Measurements from ENCODE around the gene MPP1.

The MPP1 gene

DNA sequence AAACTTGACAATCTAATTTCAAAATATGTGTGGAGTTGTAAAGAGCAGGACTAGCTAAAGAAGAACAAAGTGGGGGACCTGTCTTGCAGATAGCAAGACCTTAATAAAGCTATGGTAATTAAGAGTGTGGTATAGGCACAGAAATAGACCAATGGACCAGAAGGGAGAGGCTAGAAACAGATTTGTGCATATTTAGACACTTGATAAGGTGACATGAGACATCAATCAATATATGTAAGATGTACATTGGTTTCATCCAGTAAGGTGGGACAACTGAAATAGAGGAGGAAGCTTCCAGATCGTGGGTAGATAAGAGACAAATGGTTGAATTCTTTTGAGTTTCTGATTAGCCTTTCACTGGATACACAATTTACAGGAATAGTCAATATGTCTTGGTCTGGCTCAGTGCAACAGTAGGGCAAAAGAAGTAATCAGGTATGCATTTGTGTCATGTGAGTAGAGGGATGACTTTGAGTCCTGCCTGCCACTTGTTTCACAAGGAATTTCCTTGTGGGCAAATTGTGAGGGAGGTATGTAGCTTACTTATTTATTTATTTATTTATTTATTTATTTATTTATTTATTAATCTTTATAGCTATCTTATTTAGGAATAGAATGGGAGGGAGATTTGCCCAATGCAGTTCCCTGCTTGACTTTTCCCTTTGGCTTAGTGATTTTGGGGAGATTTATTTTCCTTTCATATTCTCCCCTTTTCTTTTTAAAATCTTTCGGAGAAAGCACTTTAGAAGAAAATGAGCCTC lies 7.2 kb upstream of the MPP1 start (continued):
- TF ChIP-seq ZNF302 (tag by site-specific recombination; IDR thresholded peaks at IDR 0.05; ENCODE audit: low read depth): no peak
- TF ChIP-seq ZBTB21 (tag by site-specific recombination; IDR thresholded peaks at IDR 0.05): 0 out of 2 replicates have a peak, but pooled peaks have one; percentile 16
- TF ChIP-seq ZNF707 (tag by site-specific recombination; IDR thresholded peaks at IDR 0.05): no peak
- TF ChIP-seq ZBTB8A (tag by site-specific recombination; IDR thresholded peaks at IDR 0.05): peak; percentile 73
- peak; percentile 34; the same call in 1 of the 2 replicates for TF ChIP-seq RBAK (tag by site-specific recombination; IDR thresholded peaks at IDR 0.05)
- TF ChIP-seq ZNF777 (tag by site-specific recombination; IDR thresholded peaks at IDR 0.05; ENCODE audit: borderline replicate concordance): no peak
- TF ChIP-seq ZNF223 (tag by site-specific recombination; IDR thresholded peaks at IDR 0.05): no peak

DNA sequence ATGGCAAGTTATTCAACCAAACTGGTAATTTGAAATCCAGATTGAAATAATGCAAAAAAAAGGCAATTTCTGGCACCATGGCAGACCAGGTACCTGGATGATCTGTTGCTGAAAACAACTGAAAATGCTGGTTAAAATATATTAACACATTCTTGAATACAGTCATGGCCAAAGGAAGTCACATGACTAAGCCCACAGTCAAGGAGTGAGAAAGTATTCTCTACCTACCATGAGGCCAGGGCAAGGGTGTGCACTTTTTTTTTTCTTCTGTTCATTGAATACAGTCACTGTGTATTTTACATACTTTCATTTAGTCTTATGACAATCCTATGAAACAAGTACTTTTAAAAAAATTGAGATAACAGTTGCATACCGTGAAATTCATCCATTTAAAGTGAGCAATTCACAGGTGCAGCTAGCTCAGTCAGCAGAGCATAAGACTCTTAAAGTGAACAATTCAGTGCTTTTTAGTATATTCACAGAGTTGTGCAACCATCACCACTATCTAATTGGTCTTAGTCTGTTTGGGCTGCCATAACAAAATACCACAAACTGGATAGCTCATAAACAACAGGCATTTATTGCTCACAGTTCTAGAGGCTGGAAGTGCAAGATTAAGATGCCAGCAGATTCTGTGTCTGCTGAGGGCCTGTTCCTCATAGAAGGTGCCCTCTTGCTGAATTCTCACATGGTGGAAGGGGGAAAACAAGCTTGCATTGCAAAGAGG lies 4.8 kb upstream of the MPP1 start:
- POLR2A ChIA-PET: no interaction called here
- Histone ChIP-seq H3K4me1 (ENCODE audit: control insufficient read depth, insufficient read depth, low read length) (peaks cover 4% of the 10 kb centered on the region; the same call in 1 of the 2 replicates), H3K27ac (ENCODE audit: extremely low read depth, low read depth, low read length) (no peak overlapping the region), H3K4me3 (ENCODE audit: low read depth, low read length) (no peak overlapping the region), H3K9me3 (ENCODE audit: control insufficient read depth, insufficient read depth, low read depth, low read length) (no peaks in the 10 kb centered on the region; the same call in 1 of the 2 replicates), H3K36me3 (ENCODE audit: control insufficient read depth in 2 of 2, insufficient read depth in 1 of 2, low read length in 2 of 2) (no peaks in the 10 kb centered on the region)
- TF ChIP-seq GLI4 (tag by site-specific recombination; IDR thresholded peaks at IDR 0.05): no peak
- TF ChIP-seq ZXDB (tag by site-specific recombination; IDR thresholded peaks at IDR 0.05): no peak
- no peak for TF ChIP-seq ZNF311 (tag by site-specific recombination; IDR thresholded peaks at IDR 0.05; ENCODE audit: borderline replicate concordance)
- no peak for TF ChIP-seq ZNF280D (tag by site-specific recombination; IDR thresholded peaks at IDR 0.05)
- peak; percentile 78; the same call in 1 of the 2 replicates for TF ChIP-seq ZNF266 (tag by site-specific recombination; IDR thresholded peaks at IDR 0.05; ENCODE audit: low read depth)
- TF ChIP-seq, protein P1, sequence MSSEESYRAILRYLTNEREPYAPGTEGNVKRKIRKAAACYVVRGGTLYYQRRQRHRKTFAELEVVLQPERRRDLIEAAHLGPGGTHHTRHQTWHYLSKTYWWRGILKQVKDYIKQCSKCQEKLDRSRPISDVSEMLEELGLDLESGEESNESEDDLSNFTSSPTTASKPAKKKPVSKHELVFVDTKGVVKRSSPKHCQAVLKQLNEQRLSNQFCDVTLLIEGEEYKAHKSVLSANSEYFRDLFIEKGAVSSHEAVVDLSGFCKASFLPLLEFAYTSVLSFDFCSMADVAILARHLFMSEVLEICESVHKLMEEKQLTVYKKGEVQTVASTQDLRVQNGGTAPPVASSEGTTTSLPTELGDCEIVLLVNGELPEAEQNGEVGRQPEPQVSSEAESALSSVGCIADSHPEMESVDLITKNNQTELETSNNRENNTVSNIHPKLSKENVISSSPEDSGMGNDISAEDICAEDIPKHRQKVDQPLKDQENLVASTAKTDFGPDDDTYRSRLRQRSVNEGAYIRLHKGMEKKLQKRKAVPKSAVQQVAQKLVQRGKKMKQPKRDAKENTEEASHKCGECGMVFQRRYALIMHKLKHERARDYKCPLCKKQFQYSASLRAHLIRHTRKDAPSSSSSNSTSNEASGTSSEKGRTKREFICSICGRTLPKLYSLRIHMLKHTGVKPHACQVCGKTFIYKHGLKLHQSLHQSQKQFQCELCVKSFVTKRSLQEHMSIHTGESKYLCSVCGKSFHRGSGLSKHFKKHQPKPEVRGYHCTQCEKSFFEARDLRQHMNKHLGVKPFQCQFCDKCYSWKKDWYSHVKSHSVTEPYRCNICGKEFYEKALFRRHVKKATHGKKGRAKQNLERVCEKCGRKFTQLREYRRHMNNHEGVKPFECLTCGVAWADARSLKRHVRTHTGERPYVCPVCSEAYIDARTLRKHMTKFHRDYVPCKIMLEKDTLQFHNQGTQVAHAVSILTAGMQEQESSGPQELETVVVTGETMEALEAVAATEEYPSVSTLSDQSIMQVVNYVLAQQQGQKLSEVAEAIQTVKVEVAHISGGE (tag by site-specific recombination; conservative IDR thresholded peaks at IDR 0.05; ENCODE audit: low read depth): no peak
- no peak for TF ChIP-seq ZFP37 (tag by site-specific recombination; IDR thresholded peaks at IDR 0.05)
- CTCF ChIA-PET: no interaction called here

DNA sequence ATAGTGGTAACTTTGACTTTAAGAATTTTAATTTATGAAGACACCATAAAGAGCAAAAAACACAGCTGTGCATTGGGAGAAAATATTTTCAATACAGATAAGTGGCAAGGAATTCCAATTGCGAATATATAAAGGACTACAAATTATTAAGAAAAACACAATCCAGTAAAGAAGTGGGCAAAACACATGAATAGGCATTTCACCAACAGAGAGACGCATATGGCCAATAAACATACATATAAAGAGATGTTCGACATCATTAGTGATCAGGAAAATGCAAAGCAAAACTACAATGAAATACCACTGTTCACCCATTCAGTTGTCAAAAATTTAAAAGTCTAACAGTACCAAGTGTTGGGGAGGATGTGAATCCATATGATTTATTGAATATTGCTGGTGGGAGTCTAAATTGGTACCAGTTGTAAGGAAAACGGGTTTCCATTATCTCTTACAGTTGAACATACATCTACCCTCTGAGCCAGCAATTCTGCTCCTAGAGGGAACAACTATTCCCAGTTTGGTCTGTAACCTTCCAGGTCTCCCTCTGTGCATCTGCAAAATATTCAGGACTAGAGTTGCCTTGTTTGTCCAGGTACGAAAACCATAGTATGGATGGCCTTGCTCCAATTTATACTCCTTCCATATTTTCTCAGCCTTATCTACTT lies 1.7 kb upstream of the MPP1 start:
- H3K36me3 ChIP-seq (ENCODE audit: control insufficient read depth in 2 of 2, insufficient read depth in 1 of 2, low read length in 2 of 2): no peaks in the 10 kb centered on the region
- no peak overlapping the region for H3K27ac ChIP-seq (ENCODE audit: extremely low read depth, low read depth, low read length)
- H3K9me3 ChIP-seq (ENCODE audit: control insufficient read depth, insufficient read depth, low read depth, low read length): no peaks in the 10 kb centered on the region
- ChIA-PET CTCF (no interaction called here), POLR2A (no interaction called here)
- no peak for TF ChIP-seq TCF7L2 (IDR thresholded peaks at IDR 0.05; ENCODE audit: borderline replicate concordance, low read depth, low read length)
- peak; percentile 21 for TF ChIP-seq SETDB1 (IDR thresholded peaks at IDR 0.05; ENCODE audit: insufficient read length, low read length)
- peak; percentile 93 for TF ChIP-seq ZNF140 (tag by site-specific recombination; IDR thresholded peaks at IDR 0.05)
- H3K4me1 ChIP-seq (ENCODE audit: control insufficient read depth, insufficient read depth, low read length): peaks cover 4% of the 10 kb centered on the region
- H3K4me3 ChIP-seq (ENCODE audit: low read depth, low read length): no peak overlapping the region
